Neuronal stem cell (in vitro differentiated cells): ENCODE measurements around the gene CXCL5.
A peak's percentile ranks its signal among the peaks of the same experiment; 100 is the strongest.
"Not testable (repeated sequence)": the region's sequence is repeated elsewhere in the genome, so short reads cannot be mapped to it uniquely, and the experiment has no call there.

Experiments
- DNase-seq: peaks from one replicate; pipeline ENCODE4 v3.0.0-alpha.2; 2013; ENCODE audit warnings: low spot score
- H2AFZ ChIP-seq: one replicate; pipeline ENCODE4 v1.6.1; 2013; ENCODE audit warnings: mild to moderate bottlenecking, low read length, inconsistent platforms
- H2AK5ac ChIP-seq: 2 replicates; pipeline ENCODE4 v1.6.1; 2013; ENCODE audit warnings: low read depth, mild to moderate bottlenecking, inconsistent platforms, low read length, moderate library complexity, mixed read lengths
- H2BK120ac ChIP-seq: 2 replicates; pipeline ENCODE4 v1.6.1; 2013; ENCODE audit warnings: low read depth, mild to moderate bottlenecking, inconsistent platforms, low read length, moderate library complexity, mixed read lengths
- H2BK12ac ChIP-seq: one replicate; pipeline ENCODE4 v1.6.1; 2013; ENCODE audit warnings: low read length, inconsistent platforms
- H2BK15ac ChIP-seq: 2 replicates; pipeline ENCODE4 v1.6.1; 2013; ENCODE audit warnings: mild to moderate bottlenecking, low read length, inconsistent platforms, mixed read lengths
- H2BK5ac ChIP-seq: one replicate; pipeline ENCODE4 v1.6.1; 2013; ENCODE audit warnings: inconsistent platforms, mild to moderate bottlenecking, low read length, moderate library complexity
- H3K14ac ChIP-seq: one replicate; pipeline ENCODE4 v1.6.1; 2013; ENCODE audit warnings: low read length, inconsistent platforms
- H3K18ac ChIP-seq: 2 replicates; pipeline ENCODE4 v1.6.1; 2013; ENCODE audit warnings: low read length, inconsistent platforms
- H3K23ac ChIP-seq: 2 replicates; pipeline ENCODE4 v1.6.1; 2013; ENCODE audit warnings: low read depth, mild to moderate bottlenecking, mixed read lengths, low read length, inconsistent platforms; ENCODE audit not compliant: poor library complexity
- H3K27ac ChIP-seq: replicated peaks from 3 replicates; pipeline ENCODE4 v1.5.1; 2013; ENCODE audit warnings: low read length, inconsistent platforms
- H3K27me3 ChIP-seq, 3 experiments: 2 replicates each; pipeline ENCODE4 v1.6.1; 2013; ENCODE audit warnings: low read length in 3 of 3, mild to moderate bottlenecking in 2 of 3, inconsistent platforms in 1 of 3, low read depth in 1 of 3, mixed read lengths in 1 of 3, moderate library complexity in 1 of 3; ENCODE audit not compliant: control insufficient read depth in 3 of 3, insufficient read depth in 3 of 3
- H3K36me3 ChIP-seq, 2 donors: replicated peaks in 1 of 2; 2 replicates each; pipeline ENCODE4 v1.6.1; 2013; ENCODE audit warnings: low read length in 2 of 2; ENCODE audit not compliant: control insufficient read depth in 2 of 2, insufficient read depth in 2 of 2
- H3K4ac ChIP-seq: 2 replicates; pipeline ENCODE4 v1.6.1; 2013; ENCODE audit warnings: inconsistent platforms, mild to moderate bottlenecking, low read length, moderate library complexity
- H3K4me1 ChIP-seq, 2 donors: 1 replicate in 1 of 2; 2 replicates in 1 of 2; pipeline ENCODE4 v1.6.1; 2013; ENCODE audit warnings: low read length in 2 of 2, low read depth in 1 of 2; ENCODE audit not compliant: control insufficient read depth in 2 of 2, insufficient read depth in 1 of 2
- H3K4me2 ChIP-seq: one replicate; pipeline ENCODE4 v1.6.1; 2013; ENCODE audit warnings: mild to moderate bottlenecking, low read length, inconsistent platforms; ENCODE audit not compliant: insufficient read depth, poor library complexity, severe bottlenecking
- H3K4me3 ChIP-seq, 2 donors: 2 replicates each; pipeline ENCODE4 v1.5.1; 2013; ENCODE audit warnings: low read length in 2 of 2, mild to moderate bottlenecking in 2 of 2, inconsistent platforms in 1 of 2, moderate library complexity in 1 of 2
- H3K79me1 ChIP-seq: one replicate; pipeline ENCODE4 v1.6.1; 2013; ENCODE audit warnings: low read depth, mild to moderate bottlenecking, inconsistent platforms, low read length, moderate library complexity
- H3K9ac ChIP-seq: one replicate; pipeline ENCODE4 v1.6.1; 2013; ENCODE audit warnings: mild to moderate bottlenecking, low read depth, low read length, inconsistent platforms; ENCODE audit not compliant: poor library complexity
- H3K9me3 ChIP-seq, 2 donors: replicated peaks in 1 of 2; 2 replicates each; pipeline versions ENCODE3 to v1.6.1; 2013; ENCODE audit warnings: low read length in 2 of 2, mild to moderate bottlenecking in 2 of 2, inconsistent platforms in 1 of 2, low read depth in 1 of 2, mixed read lengths in 1 of 2, moderate library complexity in 1 of 2; ENCODE audit not compliant: control insufficient read depth in 2 of 2, insufficient read depth in 1 of 2
- H4K8ac ChIP-seq: one replicate; pipeline ENCODE4 v1.6.1; 2013; ENCODE audit warnings: low read depth, mild to moderate bottlenecking, inconsistent platforms, low read length, moderate library complexity
- H4K91ac ChIP-seq: one replicate; pipeline ENCODE4 v1.6.1; 2013; ENCODE audit warnings: low read length, low read depth, mild to moderate bottlenecking, inconsistent platforms; ENCODE audit not compliant: poor library complexity
- WGBS, 2 donors: extraction: QIAGEN DNeasy Blood & Tissue Kit; methylation state at CpG; one replicate each; pipeline ENCODE4 v1.1.7; 2013; ENCODE audit warnings: missing lambda C conversion rate in 2 of 2, mixed read lengths in 1 of 2; ENCODE audit not compliant: insufficient read length in 2 of 2, insufficient replicate concordance in 1 of 2; ENCODE audit errors: extremely low coverage in 2 of 2; 5-methylcytosine and 5-hydroxymethylcytosine counted together

Gene CXCL5

GRCh38 chr4:73962724-73963123 lies 35.8 kb downstream of the CXCL5 start:
- H3K4me1 ChIP-seq = no peaks in the 10 kb centered on the region
- H2AK5ac ChIP-seq = no peak overlapping the region
- no peak overlapping the region for H3K14ac ChIP-seq
- H3K4me3 ChIP-seq = no peak overlapping the region
- no peak overlapping the region for H3K23ac ChIP-seq
- DNase-seq = no peak
- H4K91ac ChIP-seq = no peak overlapping the region
- no CpG with 5 or more reads among the region's 2 CpGs for WGBS, 2 donors
- H2BK5ac ChIP-seq = no peak overlapping the region
- H2AFZ ChIP-seq = no peak overlapping the region
- no peak overlapping the region for H3K4ac ChIP-seq
- H3K79me1 ChIP-seq = no peaks in the 10 kb centered on the region
- H3K18ac ChIP-seq = no peak overlapping the region
- H3K36me3 ChIP-seq = no peaks in the 10 kb centered on the region
- no peak overlapping the region for H3K9ac ChIP-seq
- H3K4me2 ChIP-seq = no peak overlapping the region
- H3K27ac ChIP-seq = no peak overlapping the region
- H3K9me3 ChIP-seq = no peaks in the 10 kb centered on the region
- no peak overlapping the region for H2BK15ac ChIP-seq
- H2BK12ac ChIP-seq = no peak overlapping the region
- no peak overlapping the region for H2BK120ac ChIP-seq
- no peaks in the 10 kb centered on the region for H3K27me3 ChIP-seq
- no peak overlapping the region for H4K8ac ChIP-seq

GRCh38 chr4:73959041-73959440 lies 39.4 kb downstream of the CXCL5 start:
- not testable (repeated sequence) for H2AK5ac ChIP-seq, H4K91ac ChIP-seq, H2BK120ac ChIP-seq, H2BK15ac ChIP-seq, H3K4ac ChIP-seq, H4K8ac ChIP-seq, H3K4me2 ChIP-seq, H3K23ac ChIP-seq, H3K9me3 ChIP-seq, H3K14ac ChIP-seq, H3K4me3 ChIP-seq, H3K27me3 ChIP-seq, H3K27ac ChIP-seq, H3K36me3 ChIP-seq, H3K18ac ChIP-seq, H2AFZ ChIP-seq, H3K4me1 ChIP-seq, DNase-seq, H2BK12ac ChIP-seq, H3K79me1 ChIP-seq, H2BK5ac ChIP-seq, H3K9ac ChIP-seq
- no CpG with 5 or more reads among the region's 1 CpG for WGBS, 2 donors

- Histone ChIP-seq H3K4me1 (peaks cover 0 to 4% of the 10 kb centered on the region in 2 donors), H3K9ac (no peak overlapping the region), H3K4me2 (no peak overlapping the region), H3K4me3 (no peak overlapping the region), H3K14ac (no peak overlapping the region), H2BK15ac (no peak overlapping the region), H3K9me3 (no peaks in the 10 kb centered on the region), H3K23ac (no peak overlapping the region), H4K91ac (no peak overlapping the region), H3K27ac (no peak overlapping the region), H2BK5ac (no peak overlapping the region), H4K8ac (no peak overlapping the region), H3K4ac (no peak overlapping the region), H2AK5ac (no peak overlapping the region), H3K18ac (no peak overlapping the region), H2AFZ (no peak overlapping the region), H2BK120ac (no peak overlapping the region), H2BK12ac (no peak overlapping the region), H3K79me1 (no peaks in the 10 kb centered on the region), H3K27me3 (no peaks in the 10 kb centered on the region), H3K36me3 (no peaks in the 10 kb centered on the region)
- no peak for DNase-seq
- WGBS, 2 donors = no CpG with 5 or more reads among the region's 3 CpGs
These were observed 46.1 kb downstream of the CXCL5 start for GRCh38 chr4:73952352-73952751.

GRCh38 chr4:73950376-73950920 lies 48.0 kb downstream of the CXCL5 start:
- H2AFZ ChIP-seq, H2AK5ac ChIP-seq, H4K91ac ChIP-seq, H3K4me1 ChIP-seq, H3K4me2 ChIP-seq, H2BK12ac ChIP-seq, H3K9ac ChIP-seq, H4K8ac ChIP-seq, H2BK5ac ChIP-seq, H3K27me3 ChIP-seq, H3K18ac ChIP-seq, H2BK120ac ChIP-seq, H3K79me1 ChIP-seq, H2BK15ac ChIP-seq, H3K4ac ChIP-seq, H3K4me3 ChIP-seq, H3K36me3 ChIP-seq, H3K9me3 ChIP-seq, H3K14ac ChIP-seq, H3K23ac ChIP-seq, H3K27ac ChIP-seq: not testable (repeated sequence)
- peak; percentile 20 for DNase-seq
- no CpG with 5 or more reads among the region's 8 CpGs for WGBS, 2 donors
